A673 (cell line): ENCODE measurements around the gene PLCG2. TPM values are rescaled to one million over a fixed set of nuclear protein-coding genes. Genes with fewer than 3 reads are reported as not detected.

ENCODE experiments used
- BruUV-seq: library from RNA; stranded (reverse); fragments of 400-500 nt; replicated peaks from 2 replicates; lab custom pipeline; 2021; lab: Mats Ljungman, UMichigan
- CTCF ChIA-PET: fragments of 300-600 bp; sonication (Branson Sonifier 250); formaldehyde crosslinking; loops from one replicate; lab custom pipeline; 2022; ENCODE audit warnings: antibody characterized with exemption; lab: Charles Lee
- POLR2A ChIA-PET: fragments of 300-600 bp; sonication (Branson Sonifier 250); formaldehyde crosslinking; loops from one replicate; lab custom pipeline; 2022; ENCODE audit warnings: antibody characterized with exemption; ENCODE audit not compliant: low non-redundant PET; lab: Charles Lee
- DNase-seq: peaks from one replicate; pipeline ENCODE4 v3.0.0-alpha.2; 2015; ENCODE audit warnings: low spot score
- H3K27ac ChIP-seq: fragments of 200-600 bp; sonication (generic); 2 replicates; pipeline ENCODE4 v1.5.1; 2016; ENCODE audit warnings: mixed run types, low read depth, mild to moderate bottlenecking, mixed read lengths, antibody characterized with exemption, low read length; ENCODE audit not compliant: poor library complexity, severe bottlenecking
- H3K27me3 ChIP-seq: fragments of 200-600 bp; sonication (generic); replicated peaks from 2 replicates; pipeline ENCODE4 v1.6.1; 2017; ENCODE audit warnings: mixed run types, low read depth, mild to moderate bottlenecking, mixed read lengths, antibody characterized with exemption, low read length; ENCODE audit not compliant: insufficient read depth, poor library complexity
- H3K36me3 ChIP-seq: fragments of 200-600 bp; sonication (generic); 2 replicates; pipeline ENCODE4 v1.6.1; 2016; ENCODE audit warnings: mixed run types, mild to moderate bottlenecking, mixed read lengths, antibody characterized with exemption, low read length; ENCODE audit not compliant: insufficient read depth, poor library complexity, severe bottlenecking
- H3K4me1 ChIP-seq: fragments of 200-600 bp; sonication (generic); 2 replicates; pipeline ENCODE4 v1.6.1; 2017; ENCODE audit warnings: mixed run types, mild to moderate bottlenecking, mixed read lengths, antibody characterized with exemption, low read length; ENCODE audit not compliant: insufficient read depth, poor library complexity, severe bottlenecking
- H3K4me3 ChIP-seq: fragments of 200-600 bp; sonication (generic); 2 replicates; pipeline ENCODE4 v1.5.1; 2016; ENCODE audit warnings: low read depth, mixed run types, mild to moderate bottlenecking, mixed read lengths, low read length; ENCODE audit not compliant: poor library complexity, severe bottlenecking
- H3K9me3 ChIP-seq: fragments of 200-600 bp; sonication (generic); 2 replicates; pipeline ENCODE4 v1.6.1; 2016; ENCODE audit warnings: mixed run types, low read depth, mild to moderate bottlenecking, mixed read lengths, antibody characterized with exemption, low read length; ENCODE audit not compliant: poor library complexity, severe bottlenecking
- CTCF ChIP-seq: fragments of 300-800, 200-600 bp; sonication (generic); conservative IDR thresholded peaks from 2 replicates; pipeline ENCODE4 v1.5.1; 2017; ENCODE audit warnings: low read depth, mild to moderate bottlenecking, antibody characterized with exemption, low read length, moderate library complexity, mixed read lengths
- EZH2 ChIP-seq: fragments of 200-600 bp; sonication (generic); IDR thresholded peaks from 2 replicates; pipeline ENCODE4 v1.6.1; 2017; ENCODE audit warnings: borderline replicate concordance, low read depth, mild to moderate bottlenecking, mixed read lengths, antibody characterized with exemption, low read length; ENCODE audit not compliant: poor library complexity, severe bottlenecking
- intact Hi-C: fragments of 100-400 bp; cut with micrococcal nuclease; formaldehyde crosslinking; loops from one replicate; pipeline ENCODE4 v1.10.0; 2022; ENCODE audit not compliant: unreplicated experiment
- total RNA-seq: library from RNA; stranded (reverse); gene quantifications from 2 replicates; pipeline ENCODE4 v1.2.3, GENCODE V29; 2021

Gene PLCG2
- total RNA-seq, 1 experiment from 2014 or later = 9.6 TPM

GRCh38 chr16:81831722-81832126 lies 52.6 kb downstream of the PLCG2 start:
- Histone ChIP-seq H3K27ac (no peak overlapping the region), H3K4me3 (no peak overlapping the region), H3K27me3 (no peaks in the 10 kb centered on the region), H3K4me1 (no peaks in the 10 kb centered on the region), H3K9me3 (no peaks in the 10 kb centered on the region), H3K36me3 (no peaks in the 10 kb centered on the region)
- intact Hi-C loops = no loop called here
- ChIA-PET CTCF (no interaction called here), POLR2A (interaction anchor here (0.5 kb wide), 1 partner anchor 925 kb away, joined by 3 read pairs; no protein-coding TSS in a partner anchor)
- no TSS peak for BruUV-seq
- TF ChIP-seq CTCF = no peak
- DNase-seq = no peak

- H3K9me3 ChIP-seq = no peaks in the 10 kb centered on the region
- no peaks in the 10 kb centered on the region for H3K27me3 ChIP-seq
- no peak for TF ChIP-seq CTCF
- TF ChIP-seq EZH2 = no peak
- CTCF ChIA-PET = interaction anchor here (0.6 kb wide), 1 partner anchor 118 kb away, joined by 5 read pairs; no protein-coding TSS in a partner anchor
- intact Hi-C loops = no loop called here
- no peak for DNase-seq
- H3K4me1 ChIP-seq = no peaks in the 10 kb centered on the region
- H3K4me3 ChIP-seq = no peak overlapping the region
- BruUV-seq = no TSS peak
- no peaks in the 10 kb centered on the region for H3K36me3 ChIP-seq
- H3K27ac ChIP-seq = no peak overlapping the region
- POLR2A ChIA-PET = no interaction called here
These were observed 53.9 kb downstream of the PLCG2 start for GRCh38 chr16:81832801-81833547.

- H3K4me1 ChIP-seq = no peaks in the 10 kb centered on the region
- CTCF ChIA-PET = no interaction called here
- intact Hi-C loops = no loop called here
- BruUV-seq = no TSS peak
- POLR2A ChIA-PET = no interaction called here
- TF ChIP-seq CTCF (no peak), EZH2 (no peak)
- no peaks in the 10 kb centered on the region for H3K36me3 ChIP-seq
- no peaks in the 10 kb centered on the region for H3K27me3 ChIP-seq
- H3K9me3 ChIP-seq = no peaks in the 10 kb centered on the region
- no peak for DNase-seq
- no peak overlapping the region for H3K4me3 ChIP-seq
- H3K27ac ChIP-seq = no peak overlapping the region
These were observed 54.7 kb downstream of the PLCG2 start for GRCh38 chr16:81833751-81834150.
